Measurements from ENCODE around the gene CAP1.
A peak's percentile ranks its signal among the peaks of the same experiment; 100 is the strongest.

The CAP1 gene

DNA sequence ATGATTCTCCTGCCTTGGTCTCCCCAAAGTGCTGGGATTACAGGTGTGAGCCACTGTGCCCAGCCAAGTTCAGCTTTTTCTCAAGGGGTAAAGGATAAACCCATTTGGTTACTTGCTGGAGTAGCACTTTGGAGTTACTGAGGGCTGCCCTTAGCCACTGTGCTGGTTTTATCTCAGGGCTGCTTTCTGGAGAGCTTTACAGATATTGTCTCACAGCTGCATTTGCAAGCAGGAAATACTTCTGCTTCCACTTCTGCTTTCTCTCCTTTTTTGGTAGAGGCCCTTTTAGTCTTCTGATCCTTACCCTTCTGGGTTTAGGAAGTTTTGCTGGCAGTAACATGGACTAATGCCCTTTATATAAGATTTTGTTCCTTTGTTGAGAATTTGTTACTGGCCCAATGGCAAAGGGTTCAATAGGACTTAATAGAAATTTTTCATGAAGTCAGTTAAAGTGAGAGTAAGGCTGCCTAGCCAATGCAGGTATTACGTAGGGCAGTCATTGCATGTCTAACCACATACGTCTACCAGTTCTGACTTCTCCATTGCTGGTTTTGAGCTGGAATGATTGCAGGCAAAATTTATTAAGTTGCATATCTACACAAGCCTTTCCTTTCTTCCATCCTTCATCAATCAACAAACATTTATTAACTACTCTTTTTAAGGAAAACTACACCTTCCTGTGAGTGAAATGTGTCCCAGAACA is 24.4 kb downstream of the CAP1 start:
- H3K27ac ChIP-seq: no peak overlapping the region
- CTCF ChIA-PET: interaction anchor here (0.7 kb wide), 1 partner anchor 91 kb away, joined by 3 read pairs; no protein-coding TSS in a partner anchor
- no peak for DNase-seq (ENCODE audit: low spot score)
- TF ChIP-seq, protein P1, sequence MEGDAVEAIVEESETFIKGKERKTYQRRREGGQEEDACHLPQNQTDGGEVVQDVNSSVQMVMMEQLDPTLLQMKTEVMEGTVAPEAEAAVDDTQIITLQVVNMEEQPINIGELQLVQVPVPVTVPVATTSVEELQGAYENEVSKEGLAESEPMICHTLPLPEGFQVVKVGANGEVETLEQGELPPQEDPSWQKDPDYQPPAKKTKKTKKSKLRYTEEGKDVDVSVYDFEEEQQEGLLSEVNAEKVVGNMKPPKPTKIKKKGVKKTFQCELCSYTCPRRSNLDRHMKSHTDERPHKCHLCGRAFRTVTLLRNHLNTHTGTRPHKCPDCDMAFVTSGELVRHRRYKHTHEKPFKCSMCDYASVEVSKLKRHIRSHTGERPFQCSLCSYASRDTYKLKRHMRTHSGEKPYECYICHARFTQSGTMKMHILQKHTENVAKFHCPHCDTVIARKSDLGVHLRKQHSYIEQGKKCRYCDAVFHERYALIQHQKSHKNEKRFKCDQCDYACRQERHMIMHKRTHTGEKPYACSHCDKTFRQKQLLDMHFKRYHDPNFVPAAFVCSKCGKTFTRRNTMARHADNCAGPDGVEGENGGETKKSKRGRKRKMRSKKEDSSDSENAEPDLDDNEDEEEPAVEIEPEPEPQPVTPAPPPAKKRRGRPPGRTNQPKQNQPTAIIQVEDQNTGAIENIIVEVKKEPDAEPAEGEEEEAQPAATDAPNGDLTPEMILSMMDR (conservative IDR thresholded peaks at IDR 0.05; ENCODE audit: low read depth): no peak
- POLR2A ChIA-PET (ENCODE audit: low non-redundant PET): interaction anchor here (0.9 kb wide), 1 partner anchor 20 kb away, joined by 3 read pairs; no protein-coding TSS in a partner anchor

GRCh38 chr1:40067023-40067422 is 26.5 kb downstream of the CAP1 start:
- CTCF ChIA-PET: no interaction called here
- no peak for DNase-seq (ENCODE audit: low spot score)
- TF ChIP-seq, protein P1 (conservative IDR thresholded peaks at IDR 0.05; ENCODE audit: low read depth): no peak
- POLR2A ChIA-PET (ENCODE audit: low non-redundant PET): no interaction called here
- peak overlapping the region; percentile 48 for H3K27ac ChIP-seq

DNA sequence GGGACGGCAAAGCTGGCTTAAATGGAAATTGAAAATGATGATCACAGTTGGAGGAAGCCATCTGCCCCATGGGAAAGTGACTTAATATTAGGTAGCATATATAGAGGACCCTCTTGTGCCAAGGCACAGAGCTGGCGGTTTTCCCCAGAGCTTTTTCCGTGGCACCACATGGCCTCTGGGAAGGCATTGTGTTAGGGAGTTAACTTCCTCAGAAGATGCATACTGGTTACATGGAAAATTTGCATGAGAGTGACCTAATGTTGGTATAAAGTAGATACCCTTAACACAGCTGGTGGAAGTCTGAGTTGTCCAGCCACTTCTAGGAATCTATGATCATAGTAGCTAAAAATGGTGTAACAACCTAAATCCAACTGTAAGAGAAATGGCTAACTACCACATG is 27.3 kb downstream of the CAP1 start:
- CTCF ChIA-PET: interaction anchor here (0.5 kb wide), 1 partner anchor 88 kb away, joined by 3 read pairs; no protein-coding TSS in a partner anchor
- TF ChIP-seq, protein P1 (conservative IDR thresholded peaks at IDR 0.05; ENCODE audit: low read depth): no peak
- no peak for DNase-seq (ENCODE audit: low spot score)
- H3K27ac ChIP-seq: peak overlapping the region; percentile 48
- POLR2A ChIA-PET (ENCODE audit: low non-redundant PET): no interaction called here

GRCh38 chr1:40072142-40072541 is 31.6 kb downstream of the CAP1 start:
- ChIA-PET POLR2A (ENCODE audit: low non-redundant PET) (no interaction called here), CTCF (interaction anchor here (0.6 kb wide), 1 partner anchor 216 kb away, joined by 3 read pairs; no protein-coding TSS in a partner anchor)
- DNase-seq (ENCODE audit: low spot score): no peak
- H3K27ac ChIP-seq: no peak overlapping the region
- TF ChIP-seq, protein P1 (conservative IDR thresholded peaks at IDR 0.05; ENCODE audit: low read depth): no peak

- CTCF ChIA-PET: no interaction called here
- POLR2A ChIA-PET (ENCODE audit: low non-redundant PET): no interaction called here
- TF ChIP-seq, protein P1 (conservative IDR thresholded peaks at IDR 0.05; ENCODE audit: low read depth): no peak
- DNase-seq (ENCODE audit: low spot score): no peak
- H3K27ac ChIP-seq: no peak overlapping the region
Observed at GRCh38 chr1:40073062-40073461, 32.5 kb downstream of the CAP1 start.

GRCh38 chr1:40075266-40075665 is 34.7 kb downstream of the CAP1 start:
- DNase-seq (ENCODE audit: low spot score): no peak
- TF ChIP-seq, protein P1 (conservative IDR thresholded peaks at IDR 0.05; ENCODE audit: low read depth): no peak
- POLR2A ChIA-PET (ENCODE audit: low non-redundant PET): no interaction called here
- H3K27ac ChIP-seq: peak overlapping the region; percentile 84
- CTCF ChIA-PET: no interaction called here
